ENCODE data around the gene BMP6.

GRCh38 chr6:7734707-7735383 lies 8.9 kb downstream of the BMP6 start:
- no peak for TF ChIP-seq CTCF (IDR thresholded peaks at IDR 0.05)
- TF ChIP-seq EP300 (IDR thresholded peaks at IDR 0.05): no peak

Data from ovary (tissue), 3 donors.